ENCODE measurements around the gene RTN4. TPM values are rescaled to one million over a fixed set of nuclear protein-coding genes. Genes with fewer than 3 reads are reported as not detected.

The RTN4 gene
- polyA plus RNA-seq, 1 donor (not counting 4 experiments of a cell fraction or from before 2014, with no cell fraction given), result 406 TPM

- H2AFZ ChIP-seq (ENCODE audit: control insufficient read depth, low read length), result no peak overlapping the region
- H3K4me2 ChIP-seq (ENCODE audit: control insufficient read depth, extremely low read depth, insufficient read depth, low read depth, low read length), result no peak overlapping the region
- H3K27me3 ChIP-seq (ENCODE audit: control insufficient read depth, extremely low read depth, insufficient read depth, low read length), result no peaks in the 10 kb centered on the region
- dilution Hi-C loops (cut with MboI; ENCODE audit: extremely low pct_ligation_motif_present, low sequenced_read_pairs), result no loop called here
- H3K4me1 ChIP-seq (ENCODE audit: control insufficient read depth, extremely low read depth, insufficient read depth, low read length), result no peaks in the 10 kb centered on the region
- no peaks in the 10 kb centered on the region for H3K9me3 ChIP-seq (ENCODE audit: control insufficient read depth, low read depth, low read length)
- H3K9me1 ChIP-seq (ENCODE audit: control insufficient read depth, extremely low read depth, insufficient read depth, low read length), result no peaks in the 10 kb centered on the region
- no peaks in the 10 kb centered on the region for H4K20me1 ChIP-seq (ENCODE audit: control insufficient read depth, extremely low read depth, insufficient read depth, low read length)
- H3K9ac ChIP-seq (ENCODE audit: control insufficient read depth, extremely low read depth, insufficient read depth, low read length), result no peak overlapping the region
- no peak overlapping the region for H3K4me3 ChIP-seq (ENCODE audit: control insufficient read depth in 2 of 3, extremely low read depth in 1 of 3, insufficient read depth in 2 of 3, low read depth in 1 of 3, low read length in 3 of 3)
- H3K36me3 ChIP-seq (ENCODE audit: control insufficient read depth in 2 of 2, extremely low read depth in 1 of 2, insufficient read depth in 2 of 2, low read length in 2 of 2), result no peaks in the 10 kb centered on the region
- FAIRE-seq (no peak), DNase-seq (ENCODE audit: low read depth, low spot score) (no peak)
- no peak overlapping the region for H3K27ac ChIP-seq (ENCODE audit: control insufficient read depth, insufficient read depth, low read length)
- TF ChIP-seq CTCF (optimal IDR thresholded peaks at IDR 0.05 in 1 of 3, IDR thresholded peaks at IDR 0.05 in 1 of 3, conservative IDR thresholded peaks at IDR 0.05 in 1 of 3; ENCODE audit: extremely low read depth in 1 of 3, insufficient read depth in 2 of 3, low read length in 3 of 3), result no peak
- TF ChIP-seq EZH2 (IDR thresholded peaks at IDR 0.05; ENCODE audit: low read length), result no peak
- H3K79me2 ChIP-seq (ENCODE audit: control insufficient read depth, insufficient read depth, low read length), result no peaks in the 10 kb centered on the region
These were observed 23.0 kb upstream of the RTN4 start for GRCh38 chr2:55073000-55073983.

GRCh38 chr2:55063713-55064323, 13.6 kb upstream of the RTN4 start:
- dilution Hi-C loops (cut with MboI; ENCODE audit: extremely low pct_ligation_motif_present, low sequenced_read_pairs), result no loop called here
- no peak for TF ChIP-seq EZH2 (IDR thresholded peaks at IDR 0.05; ENCODE audit: low read length)
- TF ChIP-seq CTCF (optimal IDR thresholded peaks at IDR 0.05 in 1 of 3, IDR thresholded peaks at IDR 0.05 in 1 of 3, conservative IDR thresholded peaks at IDR 0.05 in 1 of 3; ENCODE audit: extremely low read depth in 1 of 3, insufficient read depth in 2 of 3, low read length in 3 of 3), result peak in 1 of 3 experiments; percentile 23
- H3K27me3 ChIP-seq (ENCODE audit: control insufficient read depth, extremely low read depth, insufficient read depth, low read length), result no peaks in the 10 kb centered on the region
- no peak for FAIRE-seq
- H3K36me3 ChIP-seq (ENCODE audit: control insufficient read depth in 2 of 2, extremely low read depth in 1 of 2, insufficient read depth in 2 of 2, low read length in 2 of 2), result no peaks in the 10 kb centered on the region
- H3K9me1 ChIP-seq (ENCODE audit: control insufficient read depth, extremely low read depth, insufficient read depth, low read length), result no peaks in the 10 kb centered on the region
- H2AFZ ChIP-seq (ENCODE audit: control insufficient read depth, low read length), result no peak overlapping the region
- H3K27ac ChIP-seq (ENCODE audit: control insufficient read depth, insufficient read depth, low read length), result no peak overlapping the region
- H3K4me1 ChIP-seq (ENCODE audit: control insufficient read depth, extremely low read depth, insufficient read depth, low read length), result no peaks in the 10 kb centered on the region
- no peak overlapping the region for H3K4me3 ChIP-seq (ENCODE audit: control insufficient read depth in 2 of 3, extremely low read depth in 1 of 3, insufficient read depth in 2 of 3, low read depth in 1 of 3, low read length in 3 of 3)
- H3K79me2 ChIP-seq (ENCODE audit: control insufficient read depth, insufficient read depth, low read length), result no peaks in the 10 kb centered on the region
- H3K9me3 ChIP-seq (ENCODE audit: control insufficient read depth, low read depth, low read length), result no peaks in the 10 kb centered on the region
- no peak overlapping the region for H3K4me2 ChIP-seq (ENCODE audit: control insufficient read depth, extremely low read depth, insufficient read depth, low read depth, low read length)
- no peak overlapping the region for H3K9ac ChIP-seq (ENCODE audit: control insufficient read depth, extremely low read depth, insufficient read depth, low read length)
- no peaks in the 10 kb centered on the region for H4K20me1 ChIP-seq (ENCODE audit: control insufficient read depth, extremely low read depth, insufficient read depth, low read length)
- no peak for DNase-seq (ENCODE audit: low read depth, low spot score)
